GM18868 (cell line): ENCODE results near the gene PDZD4.

Experiments used
- ATAC-seq: cut with Tn5 transposase; IDR thresholded peaks from one replicate; pipeline ENCODE4 v1.9.1; 2021; ENCODE audit warnings: mild to moderate bottlenecking, moderate library complexity; ENCODE audit not compliant: unreplicated experiment

Gene PDZD4

GRCh38 chrX:153867671-153868070, 37.3 kb upstream of the PDZD4 start:
- no peak for ATAC-seq

GRCh38 chrX:153867139-153867538, 36.8 kb upstream of the PDZD4 start:
- no peak for ATAC-seq

DNA sequence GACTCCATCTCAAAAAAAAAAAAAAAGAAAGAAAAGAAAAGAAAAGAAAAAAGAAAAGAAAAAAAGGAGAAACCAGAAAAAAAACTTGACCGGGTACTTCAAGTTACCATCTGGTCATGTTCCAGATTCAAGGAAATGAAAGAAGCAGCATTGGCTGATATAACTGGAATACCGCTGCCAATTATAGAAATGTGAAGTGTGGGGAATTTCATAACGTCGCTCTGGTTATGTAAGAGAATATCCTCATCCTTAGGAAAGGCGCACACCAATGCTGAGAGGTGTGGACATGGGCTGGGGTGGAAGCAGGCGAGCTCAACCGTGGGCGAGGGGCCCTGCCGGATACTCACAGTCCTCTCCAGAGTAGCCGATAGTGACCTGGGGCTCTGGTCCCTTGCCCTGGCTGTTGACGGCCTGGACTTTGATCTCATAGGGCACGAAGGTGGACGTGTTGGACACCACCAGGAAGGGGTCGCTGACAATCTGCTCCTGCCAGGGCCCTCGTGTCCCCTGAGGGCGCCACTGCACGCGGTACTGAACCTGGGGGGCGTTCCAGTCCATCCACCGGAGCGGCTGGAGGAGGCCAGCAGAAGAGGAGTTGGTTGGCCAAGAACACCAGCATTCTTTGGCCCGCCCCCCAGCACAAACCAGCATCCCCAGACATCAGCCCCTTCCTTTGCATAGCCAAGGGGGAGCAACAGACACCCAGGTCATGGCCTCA, 36.1 kb upstream of the PDZD4 start:
- ATAC-seq: no peak

GRCh38 chrX:153865685-153866084, 35.3 kb upstream of the PDZD4 start:
- no peak for ATAC-seq

- no peak for ATAC-seq
These were observed 34.9 kb upstream of the PDZD4 start for GRCh38 chrX:153865321-153865580.

DNA sequence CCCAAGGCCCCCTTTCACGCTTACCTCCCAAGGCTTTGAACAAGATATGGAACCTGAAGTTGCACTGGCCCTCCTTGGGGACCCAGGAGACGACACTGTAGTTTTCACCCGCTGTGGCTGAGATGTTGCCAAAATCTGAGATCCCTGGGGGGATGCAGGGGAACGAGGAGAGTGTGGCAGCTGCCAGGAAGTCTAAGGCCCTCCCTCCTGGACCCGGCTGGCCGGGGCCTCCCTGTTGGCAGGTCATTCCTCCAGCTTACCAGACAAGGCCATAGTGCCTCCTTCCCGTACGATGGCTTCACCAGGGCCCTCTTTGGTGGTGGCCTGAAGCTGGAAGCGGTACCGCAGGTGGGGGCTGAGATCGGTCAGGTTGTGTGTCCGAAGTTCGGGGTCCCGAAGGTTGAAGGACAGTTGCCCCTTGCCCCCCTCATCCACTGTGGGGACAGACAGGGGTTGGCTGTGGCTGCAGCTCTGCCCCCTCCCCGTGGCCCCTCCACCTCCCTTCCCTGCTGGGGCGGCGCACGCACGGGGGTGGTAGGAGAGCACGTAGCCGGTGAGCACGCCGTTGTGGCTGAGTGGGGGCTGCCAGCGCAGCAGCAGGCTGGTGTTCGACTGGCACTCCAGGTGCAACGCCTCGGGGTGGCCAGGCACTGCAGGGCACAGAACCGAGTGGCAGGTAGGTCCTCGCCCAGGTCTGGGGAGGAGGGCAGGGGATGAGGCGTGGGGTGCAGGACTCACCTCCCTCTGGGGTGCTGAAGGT, 34.4 kb upstream of the PDZD4 start:
- no peak for ATAC-seq

- no peak for ATAC-seq
These were observed 33.8 kb upstream of the PDZD4 start for GRCh38 chrX:153864101-153864500.

DNA sequence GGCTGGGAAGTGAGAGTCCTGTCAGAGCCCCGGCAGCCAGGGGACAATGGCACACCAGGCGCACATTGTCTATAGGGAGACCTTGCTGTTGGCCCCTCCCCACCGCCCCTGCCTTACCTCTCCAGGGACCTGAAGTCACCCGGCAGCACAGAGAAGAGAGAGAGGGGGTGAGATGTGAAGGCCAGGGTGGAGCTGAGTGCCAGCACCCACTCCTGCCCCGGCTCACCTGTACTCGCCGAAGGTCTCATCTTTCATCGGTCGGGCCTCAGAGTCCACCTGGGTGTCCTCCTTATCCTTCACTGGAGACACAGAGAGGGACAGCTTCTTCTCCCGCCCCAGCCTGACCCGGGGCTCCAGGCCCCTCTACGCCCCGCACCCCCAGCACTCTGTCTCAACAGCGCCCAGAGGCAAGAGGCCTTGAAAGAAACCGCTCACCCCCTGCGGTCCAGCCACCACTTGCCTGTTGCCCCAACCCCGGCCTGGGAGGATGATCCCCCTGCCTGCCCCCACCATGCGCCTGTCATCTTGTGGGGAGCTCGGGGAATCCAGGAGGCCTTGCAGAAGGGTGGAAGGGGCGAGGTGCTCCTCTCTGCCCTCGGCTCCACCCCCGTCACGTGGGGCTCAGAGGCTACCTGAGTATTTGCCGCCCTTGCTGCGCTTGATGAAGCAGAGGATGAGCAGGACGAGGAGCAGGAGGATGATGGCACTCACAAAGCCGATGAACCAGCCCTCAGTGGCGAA, 33.1 kb upstream of the PDZD4 start:
- no peak for ATAC-seq

- no peak for ATAC-seq
These were observed 32.3 kb upstream of the PDZD4 start for GRCh38 chrX:153862369-153863250.

GRCh38 chrX:153861733-153862310, 31.5 kb upstream of the PDZD4 start:
- no peak for ATAC-seq

DNA sequence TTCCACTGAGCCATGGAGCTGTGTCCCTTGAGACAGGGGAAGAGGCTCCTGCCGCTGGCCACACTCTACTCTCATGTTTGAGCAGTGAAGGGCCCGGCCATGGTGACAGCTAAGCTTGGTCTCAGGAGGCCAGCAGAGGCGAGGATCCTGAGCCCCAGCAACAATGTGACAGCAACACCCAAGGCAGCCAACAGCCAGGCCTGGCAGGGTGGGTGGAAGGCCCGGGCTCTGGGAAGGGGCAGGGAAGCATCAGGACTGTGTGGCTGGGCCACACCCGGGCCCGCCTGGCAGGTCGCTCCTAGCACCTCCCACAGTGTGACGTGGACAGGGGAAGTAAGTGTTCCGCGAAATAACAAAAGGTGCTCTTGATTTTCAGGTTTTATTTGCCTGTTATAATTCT, 30.8 kb upstream of the PDZD4 start:
- no peak for ATAC-seq

DNA sequence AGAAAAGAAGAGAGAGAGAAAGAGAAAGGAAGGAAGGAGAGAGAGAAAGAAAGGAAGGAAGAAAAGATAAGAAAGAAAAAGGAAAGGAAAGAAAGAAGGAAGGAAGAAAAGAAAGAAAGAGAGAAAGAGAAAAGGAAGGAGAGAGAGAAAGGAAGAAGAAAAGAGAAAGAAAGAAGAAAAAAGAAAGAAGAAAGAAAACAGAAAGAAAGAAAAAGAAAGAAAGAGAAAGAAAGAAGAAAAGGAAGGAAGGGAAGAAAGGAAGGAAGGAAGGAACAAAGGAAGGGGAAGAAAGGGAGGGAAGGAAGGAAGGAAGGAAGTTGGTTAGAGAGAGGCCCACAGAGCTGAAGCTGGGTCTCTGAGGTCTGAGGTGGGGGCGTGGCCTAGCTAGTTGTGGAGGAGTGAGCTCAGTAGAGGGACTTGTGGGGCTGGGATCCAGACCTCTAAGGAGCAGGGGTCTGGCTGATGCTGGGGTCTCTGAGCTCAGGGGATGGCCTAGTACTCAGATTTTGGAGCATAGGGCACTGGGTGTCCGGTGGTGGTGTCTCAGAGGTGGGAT, 27.1 kb upstream of the PDZD4 start:
- no peak for ATAC-seq

GRCh38 chrX:153854702-153855101, 24.4 kb upstream of the PDZD4 start:
- ATAC-seq: no peak

- no peak for ATAC-seq
These were observed 23.5 kb upstream of the PDZD4 start for GRCh38 chrX:153853902-153854267.

DNA sequence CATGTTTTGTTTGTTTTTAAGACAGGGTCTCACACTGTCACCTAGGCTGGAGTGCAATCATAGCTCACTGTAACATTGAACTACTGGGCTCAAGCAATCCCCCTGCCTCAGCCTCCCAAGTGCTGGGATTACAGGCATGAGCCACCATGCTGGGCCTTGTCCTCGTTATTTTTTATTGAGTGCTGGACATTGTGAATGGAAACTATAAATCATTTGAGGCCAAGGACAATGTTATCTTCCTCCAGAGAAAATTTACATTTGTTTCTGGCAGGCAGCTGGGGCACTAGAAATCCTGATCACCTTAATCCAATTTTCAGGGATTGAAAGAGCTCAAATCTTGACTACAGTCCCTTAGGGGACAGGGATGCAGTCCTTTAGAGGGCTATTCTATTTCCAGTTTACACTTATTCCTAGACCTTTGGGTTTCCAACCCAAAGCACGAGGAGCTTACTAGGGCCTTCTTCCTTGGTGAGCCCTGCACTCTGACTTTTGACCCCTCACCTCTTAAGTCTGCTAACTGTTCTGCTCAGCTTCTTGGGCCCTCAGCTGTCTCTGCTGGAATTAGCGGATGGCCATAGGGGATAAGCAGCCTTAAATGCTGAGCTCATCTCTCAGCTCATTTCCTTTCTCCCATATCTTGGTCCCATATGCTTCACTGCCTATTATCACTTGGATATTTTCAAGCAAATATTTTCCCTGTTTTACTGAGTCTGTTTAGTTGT, 23.0 kb upstream of the PDZD4 start:
- ATAC-seq: no peak

GRCh38 chrX:153851981-153852380, 21.6 kb upstream of the PDZD4 start:
- no peak for ATAC-seq

DNA sequence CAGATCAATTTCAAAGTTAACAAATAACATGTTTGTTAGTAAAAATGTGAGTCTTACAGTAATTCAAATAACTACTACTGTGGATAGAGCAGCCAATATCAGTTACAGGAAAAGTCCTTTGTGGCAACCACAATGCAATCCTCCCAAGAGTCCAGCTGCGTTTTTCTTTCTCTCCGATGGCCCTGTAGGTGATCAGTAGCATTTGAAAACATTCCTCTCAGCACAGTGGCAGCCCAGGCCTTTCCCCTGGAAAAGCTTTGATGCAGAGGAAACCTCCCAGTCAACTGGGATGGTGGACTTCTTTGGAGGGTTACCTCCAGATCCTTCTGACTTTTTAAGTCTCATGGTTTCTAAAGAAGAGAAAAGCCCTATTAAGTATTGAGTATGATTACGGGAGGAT, 18.0 kb upstream of the PDZD4 start:
- no peak for ATAC-seq

DNA sequence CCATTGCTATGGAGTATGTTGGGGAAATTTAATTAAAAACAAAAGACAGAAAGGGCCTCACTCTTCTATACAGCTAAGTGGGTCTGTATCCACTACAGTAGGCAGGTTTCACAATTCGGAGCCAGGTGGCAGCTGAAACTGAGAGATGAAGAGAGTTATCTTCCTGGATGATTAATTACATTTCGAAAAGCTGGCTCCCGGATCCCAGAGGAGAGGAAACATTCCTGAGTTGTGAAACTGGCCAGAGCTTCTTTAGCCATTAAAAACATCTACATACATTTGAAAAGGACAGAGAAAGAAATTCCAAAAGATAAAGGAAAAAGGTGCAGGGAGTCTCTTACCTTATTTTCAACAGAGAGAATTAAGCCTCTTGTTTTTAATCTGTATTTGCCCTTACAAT, 15.5 kb upstream of the PDZD4 start:
- ATAC-seq: no peak

DNA sequence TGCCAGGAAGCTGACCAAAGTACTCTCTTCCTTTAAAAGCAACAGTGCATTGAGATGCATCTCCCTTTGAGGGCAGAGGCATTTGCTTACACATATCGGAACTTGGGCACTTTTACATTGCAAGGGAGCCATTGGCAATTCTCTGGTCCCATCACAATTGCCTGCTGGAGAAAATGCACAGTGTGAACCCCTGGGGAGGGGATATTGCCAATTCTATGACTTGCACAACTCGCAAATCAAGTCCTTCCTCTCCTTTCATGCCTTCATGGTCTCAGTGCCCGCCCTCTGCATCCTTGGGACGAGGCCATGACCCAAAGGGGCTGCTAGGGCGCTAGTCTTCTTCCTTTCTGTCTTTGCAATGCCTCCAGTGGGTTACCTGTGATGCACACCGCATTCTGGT, 14.9 kb upstream of the PDZD4 start:
- no peak for ATAC-seq

GRCh38 chrX:153844509-153845082, 14.3 kb upstream of the PDZD4 start:
- no peak for ATAC-seq
